ENCODE data around the gene PLEKHA1.

The PLEKHA1 gene

GRCh38 chr10:122404576-122404975, 30.1 kb downstream of the PLEKHA1 start:
- TF ChIP-seq GATA1 (IDR thresholded peaks at IDR 0.05; ENCODE audit: low read depth, low read length) (no peak), POLR2A (IDR thresholded peaks at IDR 0.05; ENCODE audit: low read length) (no peak)
- DNase-seq: no peak

DNA sequence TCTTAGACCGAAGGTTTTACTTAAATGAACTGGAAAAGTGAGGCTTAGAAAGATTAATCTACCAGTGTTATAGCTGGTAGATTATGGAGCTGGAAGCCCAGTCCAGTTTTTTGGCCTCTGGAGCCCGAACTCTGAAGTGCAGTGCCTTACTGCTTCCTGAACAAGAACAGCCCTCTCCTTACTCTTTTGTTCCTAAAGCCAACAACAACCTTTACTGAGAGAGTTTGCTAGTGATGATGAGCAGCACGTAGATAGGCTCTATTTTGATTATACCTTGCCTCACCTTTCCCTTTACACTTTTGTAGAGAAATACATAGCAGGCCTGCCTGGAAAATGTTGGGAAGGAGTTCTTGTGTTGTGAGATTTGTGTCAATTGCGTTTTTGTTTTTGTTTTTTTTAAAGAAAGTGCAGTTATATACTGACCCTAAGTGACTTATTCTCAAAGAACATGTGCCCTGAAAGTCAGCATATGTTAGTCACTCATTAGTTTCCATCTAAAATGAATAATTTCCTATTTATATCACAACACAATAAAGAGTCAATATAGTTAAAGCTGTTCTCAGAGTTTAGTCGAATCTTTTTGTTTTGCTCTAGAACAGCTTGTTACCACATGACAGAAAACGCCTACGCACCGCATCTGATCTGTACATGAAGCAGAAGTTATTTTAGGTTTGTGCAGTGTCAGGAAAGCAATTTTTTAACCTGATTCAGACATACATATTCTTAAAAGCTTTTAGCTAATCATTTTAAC, 33.0 kb downstream of the PLEKHA1 start:
- no peak for DNase-seq
- TF ChIP-seq POLR2A (IDR thresholded peaks at IDR 0.05; ENCODE audit: low read length) (no peak), GATA1 (IDR thresholded peaks at IDR 0.05; ENCODE audit: low read depth, low read length) (no peak)

DNA sequence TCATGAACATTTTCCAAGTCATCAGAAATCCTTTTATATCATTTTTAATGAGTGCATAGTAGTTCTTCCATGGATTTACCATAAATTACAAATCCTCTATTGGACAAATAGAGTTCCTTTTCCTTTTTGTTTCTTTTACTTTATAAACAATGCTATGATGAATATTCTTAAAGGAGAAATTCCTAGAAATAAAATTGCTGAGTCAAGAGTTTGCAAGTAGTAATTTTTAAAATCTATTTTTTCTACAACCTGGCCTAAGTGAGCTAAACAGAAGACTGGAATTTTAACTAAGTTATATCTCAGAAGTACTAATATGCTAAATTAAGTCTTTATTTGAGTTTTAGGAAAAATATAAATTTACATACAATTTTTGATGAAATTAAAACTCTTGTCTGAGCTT, 38.8 kb downstream of the PLEKHA1 start:
- TF ChIP-seq GATA1 (IDR thresholded peaks at IDR 0.05; ENCODE audit: low read depth, low read length): no peak
- no peak for DNase-seq

- no peak for TF ChIP-seq GATA1 (IDR thresholded peaks at IDR 0.05; ENCODE audit: low read depth, low read length)
- no peak for TF ChIP-seq POLR2A (IDR thresholded peaks at IDR 0.05; ENCODE audit: low read length)
Measured at GRCh38 chr10:122417667-122418066, 43.2 kb downstream of the PLEKHA1 start.

DNA sequence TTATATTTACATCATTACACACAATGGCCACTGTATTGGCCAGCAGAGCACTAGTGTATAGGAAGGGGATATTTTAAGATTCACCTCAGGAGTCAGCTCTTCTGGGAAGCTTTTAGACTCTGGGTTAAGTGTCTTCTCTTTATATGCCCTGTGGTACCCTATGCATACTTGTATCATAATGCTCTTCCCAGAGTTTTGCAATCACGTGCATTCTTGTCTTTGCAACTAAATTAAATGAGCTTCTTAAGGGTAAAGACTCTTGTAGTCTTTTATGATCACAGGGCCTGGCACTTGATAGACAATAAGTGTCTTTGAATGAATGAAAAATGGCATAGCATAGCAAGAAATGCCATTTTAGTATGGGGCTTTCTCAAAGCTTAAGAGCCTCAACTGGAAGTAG, 44.5 kb downstream of the PLEKHA1 start:
- no peak for DNase-seq
- no peak for TF ChIP-seq GATA1 (IDR thresholded peaks at IDR 0.05; ENCODE audit: low read depth, low read length)
- TF ChIP-seq POLR2A (IDR thresholded peaks at IDR 0.05; ENCODE audit: low read length): no peak

More at GRCh38 chr10:122417667-122418066, 43.2 kb downstream of the PLEKHA1 start:
- DNase-seq: no peak

- DNase-seq: no peak
- no peak for TF ChIP-seq POLR2A (IDR thresholded peaks at IDR 0.05; ENCODE audit: low read length)
- TF ChIP-seq GATA1 (IDR thresholded peaks at IDR 0.05; ENCODE audit: low read depth, low read length): no peak
Measured at GRCh38 chr10:122419876-122420623, 45.5 kb downstream of the PLEKHA1 start.

DNA sequence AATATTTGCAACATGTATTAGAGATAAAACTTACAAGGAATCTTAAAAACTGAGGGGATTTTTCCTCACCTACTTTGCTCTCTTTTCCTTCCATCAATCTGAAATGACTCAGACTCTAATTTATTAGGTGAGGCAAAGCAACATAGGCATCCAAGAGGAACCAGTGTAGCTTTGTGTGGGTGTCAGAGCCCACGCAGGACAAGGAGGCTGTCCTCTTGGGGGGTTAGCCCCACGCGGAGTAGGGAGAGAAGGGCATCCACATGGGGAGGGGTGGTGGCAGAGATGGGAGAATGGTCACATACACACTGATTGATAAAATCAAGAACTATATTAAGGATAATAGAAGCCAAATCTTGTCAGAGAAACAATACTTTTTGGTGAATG, 46.1 kb downstream of the PLEKHA1 start:
- no peak for DNase-seq
- TF ChIP-seq POLR2A (IDR thresholded peaks at IDR 0.05; ENCODE audit: low read length) (no peak), GATA1 (IDR thresholded peaks at IDR 0.05; ENCODE audit: low read depth, low read length) (no peak)

DNA sequence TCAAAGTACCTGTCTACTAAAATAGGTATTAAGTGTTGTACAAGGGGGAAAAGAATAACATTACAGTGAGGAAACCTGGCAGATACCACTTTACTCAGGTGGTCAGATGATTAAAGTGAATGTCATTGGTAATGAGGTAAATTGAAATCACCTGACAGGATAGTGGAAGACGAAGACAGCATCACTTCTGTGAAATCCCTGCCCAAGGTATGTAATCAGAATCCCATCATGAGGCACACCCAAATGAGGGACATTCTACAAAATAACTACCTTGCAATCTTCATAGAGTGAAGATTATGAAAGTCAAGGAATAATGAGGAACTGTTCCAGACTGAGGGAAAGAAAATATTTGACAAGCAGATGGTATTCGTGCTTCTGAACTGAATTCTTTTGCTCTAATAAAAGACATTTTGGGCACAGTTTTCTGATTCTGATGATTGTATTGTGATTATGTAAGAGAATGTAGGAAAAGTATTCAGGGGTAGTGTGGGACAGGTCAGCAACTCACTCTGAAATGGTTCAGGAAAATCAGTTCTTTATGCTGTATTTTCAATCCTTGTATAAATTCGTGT, 46.6 kb downstream of the PLEKHA1 start:
- DNase-seq: no peak
- TF ChIP-seq GATA1 (IDR thresholded peaks at IDR 0.05; ENCODE audit: low read depth, low read length) (no peak), POLR2A (IDR thresholded peaks at IDR 0.05; ENCODE audit: low read length) (no peak)

DNA sequence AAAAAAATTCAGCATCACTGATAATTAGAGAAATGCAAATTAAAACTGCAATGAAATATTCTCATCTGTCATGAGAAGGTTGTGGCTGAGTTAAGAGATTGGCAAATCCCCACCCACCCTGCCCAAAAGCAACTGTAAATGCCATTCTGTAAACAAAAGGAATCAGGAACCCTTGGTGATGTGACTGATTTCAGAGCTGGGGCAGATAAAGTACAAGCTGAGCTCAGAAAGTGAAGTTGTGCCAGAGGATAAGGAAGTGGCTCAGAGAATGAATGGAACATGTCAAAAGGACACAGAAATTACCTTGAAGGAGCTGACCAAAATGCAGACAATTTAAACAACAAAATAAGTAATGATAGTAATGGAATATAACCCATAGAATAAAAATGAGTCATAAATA, 47.2 kb downstream of the PLEKHA1 start:
- TF ChIP-seq GATA1 (IDR thresholded peaks at IDR 0.05; ENCODE audit: low read depth, low read length) (no peak), POLR2A (IDR thresholded peaks at IDR 0.05; ENCODE audit: low read length) (no peak)
- no peak for DNase-seq

DNA sequence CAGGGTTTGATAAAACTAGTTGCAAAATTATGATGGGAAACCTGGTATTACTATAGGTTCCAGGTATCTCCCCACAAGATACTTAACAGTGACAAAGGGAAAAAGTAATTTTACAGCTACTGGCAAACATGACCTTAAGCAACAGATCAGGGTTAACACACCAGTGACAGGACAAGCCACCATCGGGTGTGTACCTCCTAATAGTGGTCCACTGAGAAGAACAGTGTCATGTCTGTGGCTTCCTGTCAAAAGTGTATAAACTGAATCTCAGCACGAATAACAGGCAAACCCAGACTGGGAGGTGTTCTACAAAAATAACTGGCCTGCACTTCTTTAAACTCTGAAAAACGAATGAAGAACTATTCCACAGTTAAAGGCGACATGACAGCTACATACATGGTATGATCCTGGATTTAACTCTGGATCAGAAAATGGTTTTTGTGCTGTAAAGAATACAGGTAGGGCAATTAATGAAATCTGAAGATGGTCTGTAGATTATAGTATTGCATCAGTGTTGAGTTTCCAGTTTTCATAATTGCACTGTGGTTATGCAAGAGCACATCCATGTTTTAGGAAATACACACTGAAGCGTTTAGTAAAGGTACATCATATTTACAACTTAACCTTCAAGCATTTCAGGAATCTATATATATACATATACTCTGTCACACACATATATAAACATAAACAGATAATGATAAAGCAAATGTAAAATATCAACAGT, 47.9 kb downstream of the PLEKHA1 start:
- no peak for TF ChIP-seq GATA1 (IDR thresholded peaks at IDR 0.05; ENCODE audit: low read depth, low read length)
- no peak for TF ChIP-seq POLR2A (IDR thresholded peaks at IDR 0.05; ENCODE audit: low read length)
- DNase-seq: no peak

DNA sequence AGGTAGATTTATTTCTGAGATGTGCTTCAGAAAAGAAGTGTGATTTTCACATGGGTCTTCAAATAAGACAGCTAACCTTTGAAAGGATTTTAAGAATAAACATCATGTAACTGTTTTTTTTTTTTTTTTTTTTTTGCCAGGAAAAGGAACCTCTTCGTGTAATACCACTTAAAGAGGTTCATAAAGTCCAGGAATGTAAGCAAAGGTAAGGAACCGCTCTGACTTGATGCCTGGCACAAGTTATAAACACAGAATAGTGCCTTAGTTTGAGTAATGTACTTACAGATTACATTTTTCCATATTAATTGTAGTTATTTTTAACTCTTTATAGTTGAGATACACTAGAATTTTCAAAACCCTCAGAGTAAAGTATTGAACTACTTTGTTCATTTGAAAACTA, 49.6 kb downstream of the PLEKHA1 start:
- no peak for TF ChIP-seq POLR2A (IDR thresholded peaks at IDR 0.05; ENCODE audit: low read length)
- TF ChIP-seq GATA1 (IDR thresholded peaks at IDR 0.05; ENCODE audit: low read depth, low read length): no peak
- DNase-seq: no peak

DNA sequence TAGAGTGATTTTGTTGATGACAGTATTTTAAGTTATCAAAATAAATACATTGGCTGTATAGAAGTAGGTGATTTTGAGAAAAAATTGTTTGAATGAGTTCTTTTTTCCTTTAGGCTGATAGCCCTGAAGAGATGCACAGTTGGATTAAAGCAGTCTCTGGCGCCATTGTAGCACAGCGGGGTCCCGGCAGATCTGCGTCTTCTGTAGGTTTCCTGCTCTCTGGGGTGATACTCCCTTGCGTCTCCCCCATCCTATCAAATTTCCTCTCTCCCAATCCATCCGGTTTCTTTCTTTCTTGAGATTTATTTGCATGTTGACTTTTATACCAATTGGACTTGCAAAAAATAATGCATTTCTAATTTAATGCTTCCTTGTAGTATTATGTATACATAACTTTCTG, 52.3 kb downstream of the PLEKHA1 start:
- TF ChIP-seq GATA1 (IDR thresholded peaks at IDR 0.05; ENCODE audit: low read depth, low read length): no peak
- no peak for TF ChIP-seq POLR2A (IDR thresholded peaks at IDR 0.05; ENCODE audit: low read length)
- DNase-seq: no peak

DNA sequence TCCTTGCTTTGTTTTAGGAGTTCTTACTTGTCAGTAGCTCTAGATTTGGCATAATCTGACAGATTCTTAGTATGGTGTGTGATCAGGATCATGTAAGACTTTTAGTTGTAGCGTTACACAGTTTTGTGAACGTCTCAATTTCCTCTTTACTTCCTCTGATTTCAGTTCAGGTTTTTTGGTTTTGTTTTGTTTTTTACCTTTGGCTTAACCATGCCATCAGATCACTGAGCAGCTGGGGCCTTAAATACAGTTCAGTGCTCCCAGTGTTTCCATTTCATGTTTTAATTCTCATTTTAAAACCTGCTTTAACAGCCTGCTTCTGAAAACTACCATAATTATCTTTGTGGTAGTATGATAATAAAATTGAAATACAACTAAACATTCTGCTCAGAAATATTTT, 52.8 kb downstream of the PLEKHA1 start:
- no peak for TF ChIP-seq GATA1 (IDR thresholded peaks at IDR 0.05; ENCODE audit: low read depth, low read length)
- TF ChIP-seq POLR2A (IDR thresholded peaks at IDR 0.05; ENCODE audit: low read length): no peak
- no peak for DNase-seq

DNA sequence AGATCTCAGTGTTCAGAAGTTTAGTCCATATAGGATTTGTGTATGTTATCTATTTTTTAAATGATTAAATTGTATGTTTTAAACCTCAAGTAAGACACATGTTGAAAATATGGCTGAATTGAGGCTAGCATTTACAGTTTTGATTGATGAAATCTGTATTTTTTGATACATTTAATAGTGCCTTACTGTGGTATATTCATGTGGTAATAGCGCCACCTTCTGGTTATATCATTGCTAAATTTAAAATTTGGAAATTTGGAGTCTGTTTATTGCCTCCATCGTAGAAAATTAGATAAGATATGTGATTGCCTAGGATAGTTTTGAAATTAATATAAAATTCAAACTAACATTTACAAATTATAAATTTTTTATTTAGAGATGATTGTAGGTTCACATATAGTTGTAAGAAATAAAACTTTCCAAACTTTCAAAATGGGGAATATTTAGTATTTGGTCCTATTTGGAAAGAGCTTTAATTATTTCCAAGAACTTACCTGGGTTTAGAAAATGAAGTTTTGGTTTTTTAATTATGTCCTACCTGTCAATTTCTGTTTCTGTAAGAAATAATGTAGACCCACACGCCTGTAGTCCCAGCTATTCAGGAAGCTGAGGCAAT, 60.8 kb downstream of the PLEKHA1 start:
- peak; percentile 35 to 62 for DNase-seq
- no peak for TF ChIP-seq GATA1 (IDR thresholded peaks at IDR 0.05; ENCODE audit: low read depth, low read length)
- TF ChIP-seq POLR2A (IDR thresholded peaks at IDR 0.05; ENCODE audit: low read length): no peak

Data from erythroblast (primary cell).